ENCODE measurements around the gene NDUFAF4.

GRCh38 chr6:96940322-96940721 is 42.6 kb upstream of the NDUFAF4 start:
- TF ChIP-seq POLR2A (IDR thresholded peaks at IDR 0.05) = no peak
- no peak for TF ChIP-seq CTCF (IDR thresholded peaks at IDR 0.05)

Data from right lobe of liver (tissue), 4 donors.